Hindlimb muscle (tissue), 1 donor: ENCODE data around the gene AS3MT. TPM values are rescaled to one million over a fixed set of nuclear protein-coding genes. Genes with fewer than 3 reads are reported as not detected.
"Not testable (repeated sequence)": the region's sequence is repeated elsewhere in the genome, so short reads cannot be mapped to it uniquely, and the experiment has no call there.

Source experiments
- DNase-seq: peaks from one replicate; pipeline ENCODE4 v3.0.0-alpha.2; 2013
- polyA plus RNA-seq: library from polyadenylated mRNA; unstranded; fragments of 120-200 nt; gene quantifications from one replicate; pipeline ENCODE4 v1.2.1, GENCODE V29; 2013; ENCODE audit not compliant: insufficient read length

Gene AS3MT
- polyA plus RNA-seq, 1 donor = 7.3 TPM

DNA sequence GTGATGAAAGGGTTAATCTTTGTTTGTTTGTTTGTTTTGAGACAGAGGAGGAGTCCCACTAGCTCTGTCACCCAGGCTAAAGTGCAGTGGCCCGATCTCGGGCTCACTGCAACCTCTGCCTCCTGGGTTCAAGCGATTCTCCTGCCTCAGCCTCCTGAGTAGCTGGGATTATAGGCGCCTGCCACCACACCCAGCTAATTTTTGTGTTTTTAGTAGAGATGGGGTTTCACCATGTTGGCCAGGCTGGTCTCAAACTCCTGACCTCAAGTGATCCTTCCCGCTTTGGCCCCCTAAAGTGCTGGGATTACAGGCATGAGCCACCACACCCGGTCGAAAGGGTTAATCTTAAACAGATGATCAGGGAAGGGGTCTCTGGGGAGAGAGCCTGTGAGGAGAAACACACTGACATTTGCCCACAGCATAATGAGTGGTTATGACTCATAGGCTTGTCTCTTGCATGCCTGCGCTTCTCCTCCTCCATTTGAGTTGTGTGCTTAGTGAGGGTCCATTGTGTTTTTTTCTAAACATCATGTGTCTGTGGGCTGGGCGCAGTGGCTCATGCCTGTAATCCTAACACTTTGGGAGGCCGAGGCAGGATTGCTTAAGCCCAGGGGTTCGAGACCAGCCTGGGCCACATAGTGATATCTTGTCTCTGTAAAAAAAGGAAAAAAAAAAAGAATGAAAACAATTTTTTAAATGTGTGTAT lies 13.4 kb upstream of the AS3MT start:
- not testable (repeated sequence) for DNase-seq

DNA sequence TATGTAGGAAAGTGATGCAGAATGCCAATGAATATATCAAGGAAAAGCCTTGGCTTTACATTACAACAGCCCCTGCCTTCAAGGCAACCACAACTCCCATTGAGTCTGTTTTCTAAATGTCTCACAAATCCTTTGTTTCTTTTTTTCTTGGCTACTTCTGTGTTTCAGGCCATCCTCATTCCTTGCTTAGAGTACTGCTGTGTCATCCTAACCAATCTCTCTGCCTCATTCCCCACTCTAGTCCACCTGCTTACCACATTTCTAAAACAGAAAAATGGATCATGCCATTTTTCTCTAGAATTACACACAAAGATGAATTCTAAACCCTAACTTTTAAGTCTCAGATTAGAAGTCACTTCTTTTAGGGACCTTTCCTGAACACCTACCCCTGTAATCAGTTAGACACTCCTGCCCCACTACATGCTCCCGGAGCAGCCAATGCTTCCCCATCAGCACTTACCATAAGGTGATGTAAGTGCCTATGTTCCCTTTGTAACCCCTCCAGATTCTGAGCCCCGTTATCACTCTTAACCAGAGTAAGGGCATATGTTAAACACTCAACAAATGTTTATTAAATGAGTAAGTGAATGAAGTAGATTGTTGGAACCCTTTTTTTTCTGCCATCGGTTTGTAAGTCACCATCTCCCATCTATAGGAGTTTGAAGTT lies 12.4 kb upstream of the AS3MT start:
- DNase-seq = no peak

DNA sequence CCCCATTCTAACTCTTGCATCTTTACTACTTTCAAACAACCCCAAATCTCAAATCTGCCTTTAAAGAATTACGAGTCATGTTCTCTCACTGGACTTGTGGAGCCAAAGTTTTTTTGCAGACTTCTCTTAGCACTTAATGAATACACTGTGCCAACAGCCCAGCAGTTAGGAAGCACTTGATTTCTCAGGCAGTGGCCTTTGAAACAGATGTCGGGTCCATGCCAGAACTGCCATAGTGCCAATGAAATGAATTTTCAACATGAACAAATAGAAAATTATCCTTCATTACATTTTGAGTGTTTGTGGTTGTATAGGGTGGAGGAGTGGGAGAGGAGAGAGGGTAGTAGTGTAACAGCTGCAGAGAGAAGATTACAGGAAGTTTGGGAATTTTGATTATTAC lies 9.4 kb upstream of the AS3MT start:
- DNase-seq = no peak

DNA sequence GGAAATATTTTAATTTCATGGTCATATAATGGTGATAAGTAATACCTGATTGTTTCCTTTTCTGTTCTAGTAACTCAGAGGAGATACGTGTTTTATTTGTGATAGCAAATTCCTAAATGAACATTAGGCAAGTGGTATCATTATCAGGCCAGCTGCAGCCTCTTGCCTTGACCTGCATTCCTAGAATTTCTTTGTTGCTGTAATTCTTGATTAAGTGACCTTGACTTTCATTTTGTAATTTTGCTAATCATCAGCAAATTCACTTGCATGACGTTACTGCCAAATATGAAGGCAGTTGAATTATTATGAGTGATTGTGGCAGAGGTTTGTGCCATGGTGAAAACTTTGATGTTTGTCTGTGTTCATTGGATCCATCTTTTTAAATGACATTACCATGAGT lies 5.6 kb upstream of the AS3MT start:
- no peak for DNase-seq

DNA sequence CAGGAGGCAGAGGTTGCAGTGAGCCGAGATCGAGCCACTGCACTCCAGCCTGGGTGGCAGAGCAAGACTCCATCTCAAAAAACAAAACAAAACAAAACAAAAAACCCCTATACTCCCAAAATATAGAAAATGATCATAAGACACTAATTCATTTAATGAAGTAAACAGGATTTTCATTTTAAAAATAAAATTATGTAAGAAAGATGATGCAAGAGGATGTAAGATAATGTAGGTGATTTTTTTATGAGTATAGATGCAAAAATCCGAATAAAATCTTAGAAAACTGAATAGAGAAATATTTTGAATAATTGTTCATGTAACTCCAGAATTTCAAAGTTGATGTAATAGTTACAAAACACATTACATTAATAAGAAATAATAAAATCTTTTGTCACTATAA lies 3.6 kb upstream of the AS3MT start:
- DNase-seq = no peak

DNA sequence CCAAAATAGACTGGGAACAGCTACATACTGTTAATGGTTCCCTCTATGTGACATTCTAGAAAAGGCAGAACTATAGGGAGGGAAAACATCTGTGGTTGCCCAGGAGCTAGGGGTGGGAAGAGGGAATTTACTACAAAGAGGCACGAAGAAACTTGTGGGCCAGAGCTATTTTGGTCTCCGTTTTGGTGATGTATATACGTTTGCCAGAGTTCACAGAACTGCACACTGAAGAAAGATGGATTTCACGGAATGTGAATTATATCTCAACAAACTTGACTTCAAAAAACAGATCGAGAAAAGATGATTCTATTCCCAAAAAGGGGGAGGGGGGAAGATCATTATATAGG lies 386 bp upstream of the AS3MT start:
- DNase-seq = no peak

DNA sequence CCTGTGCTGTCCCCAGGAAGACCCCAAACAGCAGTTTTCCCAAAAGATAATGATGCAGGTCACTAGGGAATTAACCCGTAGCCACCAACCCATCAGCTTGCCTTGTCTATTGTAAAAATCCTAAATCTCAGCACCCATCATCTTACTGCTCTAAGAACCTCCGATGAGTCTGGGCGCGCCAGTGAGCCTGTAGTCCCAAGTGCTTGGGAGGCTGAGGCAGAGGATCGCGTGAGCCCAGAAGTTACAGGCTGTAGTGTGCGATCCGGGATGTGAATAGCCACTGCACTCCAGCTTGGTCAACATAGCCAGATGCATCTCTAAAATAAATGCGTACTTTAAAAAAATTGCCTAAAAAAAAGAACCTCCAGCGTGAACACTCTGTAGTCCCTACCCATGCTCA lies 951 bp downstream of the AS3MT start:
- DNase-seq = no peak

DNA sequence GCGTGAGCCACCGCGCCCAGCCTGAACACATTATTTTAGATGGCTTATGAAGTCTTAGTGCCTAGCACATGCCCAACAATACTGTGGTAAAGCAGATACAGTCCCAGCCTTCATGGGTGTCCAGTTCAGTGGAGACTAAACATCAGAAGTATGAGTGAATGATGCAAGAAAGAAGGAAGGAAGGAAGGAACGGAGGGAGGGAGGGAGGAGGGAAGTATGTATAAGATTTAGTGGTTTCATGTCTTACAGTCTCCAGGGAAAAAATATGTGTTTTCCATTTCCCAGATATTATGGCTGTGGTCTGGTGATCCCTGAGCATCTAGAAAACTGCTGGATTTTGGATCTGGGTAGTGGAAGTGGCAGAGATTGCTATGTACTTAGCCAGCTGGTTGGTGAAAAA lies 2.9 kb downstream of the AS3MT start:
- no peak for DNase-seq

DNA sequence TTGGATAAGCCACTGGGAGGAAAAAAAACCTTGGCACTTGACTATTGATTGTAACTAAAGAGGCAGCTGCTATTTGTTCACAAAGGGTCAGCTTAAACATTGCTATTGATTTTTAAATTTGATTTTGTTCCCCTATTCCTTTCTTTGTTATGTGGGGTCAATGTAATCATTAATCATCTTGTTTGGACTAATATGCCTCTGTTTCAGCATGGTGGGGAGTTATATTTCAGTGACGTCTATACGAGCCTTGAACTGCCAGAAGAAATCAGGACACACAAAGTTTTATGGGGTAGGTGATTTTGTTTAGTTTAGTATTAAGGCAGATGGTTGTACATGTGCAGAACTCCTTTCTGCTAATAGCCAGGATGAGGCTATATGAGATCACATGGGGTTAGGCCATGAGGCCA lies 7.5 kb downstream of the AS3MT start:
- no peak for DNase-seq

DNA sequence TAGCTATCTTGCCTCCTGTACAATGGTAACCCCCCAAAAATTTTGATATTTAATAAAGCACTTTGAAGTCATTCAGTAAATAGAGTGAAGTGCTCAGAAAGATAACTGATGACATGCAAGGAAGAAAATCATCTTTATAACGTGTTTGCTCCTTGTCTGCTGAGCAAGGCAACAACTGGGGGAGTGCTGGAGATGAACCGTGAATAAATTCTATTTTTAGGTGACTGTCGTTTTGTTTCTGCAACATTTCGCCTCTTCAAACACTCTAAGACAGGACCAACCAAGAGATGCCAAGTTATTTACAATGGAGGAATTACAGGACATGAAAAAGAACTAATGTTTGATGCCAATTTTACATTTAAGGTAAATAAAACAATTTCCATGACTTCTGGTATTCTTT lies 9.4 kb downstream of the AS3MT start:
- DNase-seq = no peak

DNA sequence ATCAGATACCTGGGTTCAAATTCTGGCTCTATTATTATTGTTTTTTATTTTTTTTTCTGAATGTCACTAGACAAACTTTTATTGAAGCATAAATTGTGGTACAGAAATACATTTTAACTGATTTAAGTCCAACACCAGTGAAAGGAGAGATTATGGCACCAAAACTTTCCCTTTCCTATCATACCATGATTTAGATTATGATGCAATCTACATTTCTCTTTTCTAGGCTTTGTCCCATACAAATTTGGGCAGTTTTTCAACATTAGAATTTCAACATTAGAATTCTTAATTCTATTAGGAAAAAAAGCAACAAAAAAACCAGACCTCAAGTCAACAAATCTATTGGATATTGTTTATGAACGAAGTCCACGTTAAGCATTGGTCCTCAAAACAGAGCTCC lies 11.0 kb downstream of the AS3MT start:
- no peak for DNase-seq

DNA sequence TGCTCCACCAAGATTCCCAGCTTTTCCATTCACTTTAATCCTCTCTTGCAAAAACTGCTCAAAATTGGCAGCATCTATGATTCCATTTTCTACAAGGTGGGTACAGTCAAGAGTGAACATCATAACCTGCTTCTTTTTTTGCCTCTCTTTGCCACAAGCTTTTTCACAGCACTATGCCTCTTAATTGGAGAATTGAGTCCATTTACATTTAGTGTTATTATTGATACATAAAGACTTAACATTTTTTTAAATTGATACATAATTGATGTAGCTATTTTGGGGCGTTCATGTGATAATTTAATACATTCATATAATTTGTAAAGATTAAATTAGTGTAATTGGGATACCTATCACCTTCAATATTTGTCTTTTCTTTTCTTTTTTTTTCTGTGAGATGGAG lies 18.8 kb downstream of the AS3MT start:
- DNase-seq = no peak

DNA sequence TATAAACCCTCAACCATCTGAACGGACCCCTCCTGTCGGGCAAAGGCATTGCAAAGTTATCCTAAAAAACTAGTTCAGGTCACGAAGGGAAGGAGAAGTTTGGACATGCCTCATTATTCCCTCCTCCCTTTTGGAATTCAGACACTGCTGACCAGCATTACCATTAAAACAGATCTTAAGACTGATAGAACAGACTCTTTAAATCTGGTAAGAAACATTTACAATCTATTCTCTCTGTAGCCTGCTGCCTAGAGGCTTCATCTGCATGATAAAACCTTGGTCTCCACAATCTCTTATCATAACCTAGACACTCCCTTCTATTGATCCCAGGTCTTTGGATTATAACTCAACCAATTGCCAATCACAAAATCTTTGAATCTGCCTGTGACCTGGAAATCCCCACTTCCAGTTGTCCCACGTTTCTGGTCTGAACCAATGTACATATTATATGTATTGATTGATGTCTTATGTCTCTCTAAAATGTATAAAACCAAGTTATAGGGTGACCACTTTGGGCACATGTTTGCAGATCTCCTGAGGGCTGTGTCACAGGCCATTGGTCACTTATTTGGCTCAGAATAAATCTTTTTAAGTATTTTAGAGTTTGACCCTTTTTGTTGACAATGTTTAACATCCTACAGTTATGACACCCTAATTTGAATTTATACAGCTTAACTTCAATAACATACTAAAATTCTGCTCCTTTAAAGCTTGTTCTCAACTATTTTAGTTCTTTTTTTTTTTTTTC lies 25.4 kb downstream of the AS3MT start:
- no peak for DNase-seq

DNA sequence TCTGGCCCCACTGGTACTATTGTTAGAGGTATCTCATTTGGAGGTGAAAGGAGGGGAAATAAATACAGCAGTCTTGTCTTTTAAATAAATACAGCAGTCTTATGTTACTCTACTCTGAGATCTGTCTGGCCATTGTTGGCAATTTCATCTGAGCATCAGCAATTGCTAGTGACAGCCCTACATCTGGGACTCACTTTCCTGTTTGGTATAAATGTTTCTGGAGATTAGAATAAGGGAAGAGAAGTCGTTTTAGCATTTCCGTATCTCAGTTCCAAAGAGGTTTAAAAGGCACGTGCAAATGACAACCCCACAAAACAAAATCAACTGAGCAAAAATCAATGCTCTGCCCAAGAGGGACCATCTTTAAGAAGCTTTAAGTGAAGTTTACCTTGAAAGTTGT lies 30.7 kb downstream of the AS3MT start:
- no peak for DNase-seq

DNA sequence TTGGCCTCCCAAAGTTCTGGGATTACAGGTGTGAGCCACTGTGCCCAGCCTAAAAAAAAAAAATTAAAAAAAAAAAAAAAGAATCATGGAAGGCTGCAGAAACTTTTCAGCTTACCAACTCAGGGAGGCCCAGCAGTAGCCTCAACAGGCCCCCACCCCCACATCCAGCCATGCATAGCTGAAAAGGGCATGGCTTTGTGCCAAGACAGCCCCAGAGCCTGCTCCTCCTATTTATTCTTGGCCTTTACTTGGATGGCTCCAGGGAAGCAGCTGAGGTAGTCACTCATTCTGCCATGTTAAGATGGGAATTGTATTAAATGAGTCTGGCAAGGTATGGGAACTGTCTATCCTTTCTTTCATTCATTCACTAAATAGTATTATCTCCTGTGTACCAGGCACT lies 35.1 kb downstream of the AS3MT start:
- DNase-seq = no peak

DNA sequence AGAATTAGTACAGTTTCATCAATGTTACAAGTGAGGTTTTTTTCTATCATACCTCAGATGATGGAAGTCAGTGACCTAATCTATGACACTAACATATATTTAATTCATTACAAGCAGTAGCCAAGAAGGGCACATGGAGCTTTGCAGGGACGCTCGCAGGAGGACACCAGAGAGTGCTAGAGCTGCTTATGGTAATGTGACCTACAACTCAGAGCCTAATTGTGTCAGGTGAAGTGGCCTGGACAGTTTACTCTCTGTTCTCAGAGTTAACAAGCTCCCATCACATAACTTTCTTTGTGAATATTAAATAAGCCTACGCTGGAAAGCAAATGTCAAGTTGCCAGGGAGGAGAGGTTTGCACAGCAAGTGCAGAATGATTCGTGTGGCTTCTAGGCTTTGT lies 37.2 kb downstream of the AS3MT start:
- DNase-seq = no peak

DNA sequence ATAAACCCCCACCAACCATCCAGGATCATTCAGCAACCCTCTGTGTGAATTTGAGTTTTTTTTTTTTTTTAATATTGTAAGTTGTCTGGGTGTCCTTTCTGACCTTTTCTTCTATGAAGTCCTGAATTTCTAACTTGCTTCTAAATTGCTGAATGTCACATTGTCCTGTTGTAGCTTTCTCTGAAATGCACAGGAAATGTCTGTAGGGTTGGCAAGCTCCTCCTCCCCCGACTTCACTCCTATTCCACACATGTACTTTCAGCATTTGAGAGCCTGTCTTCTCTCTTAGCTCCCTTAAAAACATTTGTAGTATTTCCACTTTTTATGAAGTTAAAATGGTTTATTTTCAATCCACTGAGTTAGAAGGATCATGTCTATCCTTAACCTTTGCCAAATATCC lies 45.5 kb downstream of the AS3MT start:
- no peak for DNase-seq

DNA sequence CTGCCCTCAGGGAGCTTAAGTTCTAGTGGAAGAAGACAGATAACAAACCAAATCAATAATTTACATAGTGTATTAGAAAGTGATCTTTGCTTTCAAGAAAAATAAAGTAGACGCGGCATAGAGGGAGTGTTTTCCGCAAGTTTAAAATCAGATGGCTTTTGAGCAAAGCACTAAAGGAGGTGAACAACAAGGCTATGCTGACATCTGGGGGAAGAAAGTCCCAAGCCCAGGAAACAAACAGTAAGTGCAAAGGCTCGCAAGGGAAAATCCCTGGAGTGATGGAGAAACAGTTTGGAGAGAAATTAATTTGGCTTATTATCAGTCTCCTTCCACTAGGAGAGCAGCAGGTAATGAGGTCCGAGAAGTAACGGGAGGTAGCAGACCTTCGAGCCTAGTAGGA lies 46.9 kb downstream of the AS3MT start:
- DNase-seq = no peak

DNA sequence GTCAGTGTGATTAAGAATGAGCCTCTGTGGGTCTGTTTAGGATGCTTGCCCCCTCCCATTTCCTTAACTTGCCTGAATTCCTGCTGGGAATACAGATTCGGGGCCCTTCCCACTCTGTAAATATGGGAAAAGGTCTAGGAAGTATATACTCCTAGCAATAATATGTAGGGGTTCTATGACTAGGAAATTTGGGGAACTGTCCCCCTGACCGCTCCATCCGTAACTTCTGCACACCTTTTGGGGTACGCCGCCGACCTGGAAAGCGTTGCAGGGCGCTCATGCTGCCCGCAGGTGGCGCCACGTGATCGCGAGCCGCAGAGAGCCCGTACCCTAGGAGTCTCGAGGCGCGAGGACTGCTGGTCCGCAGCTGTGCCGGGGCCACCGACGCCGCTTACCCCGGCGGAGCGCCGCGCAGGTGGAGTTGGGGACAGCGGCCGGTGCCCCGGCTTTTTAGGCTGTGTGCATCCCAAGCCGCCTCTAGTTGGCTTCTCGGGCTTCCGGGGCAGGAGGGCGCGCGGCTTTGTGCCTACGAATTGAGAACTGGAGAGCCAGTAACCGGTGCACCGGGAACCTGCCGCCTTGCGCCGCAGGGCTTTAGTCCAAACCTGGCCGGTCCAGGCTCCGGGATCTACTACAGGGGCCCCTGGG lies 48.2 kb downstream of the AS3MT start:
- DNase-seq = peak; percentile 79

DNA sequence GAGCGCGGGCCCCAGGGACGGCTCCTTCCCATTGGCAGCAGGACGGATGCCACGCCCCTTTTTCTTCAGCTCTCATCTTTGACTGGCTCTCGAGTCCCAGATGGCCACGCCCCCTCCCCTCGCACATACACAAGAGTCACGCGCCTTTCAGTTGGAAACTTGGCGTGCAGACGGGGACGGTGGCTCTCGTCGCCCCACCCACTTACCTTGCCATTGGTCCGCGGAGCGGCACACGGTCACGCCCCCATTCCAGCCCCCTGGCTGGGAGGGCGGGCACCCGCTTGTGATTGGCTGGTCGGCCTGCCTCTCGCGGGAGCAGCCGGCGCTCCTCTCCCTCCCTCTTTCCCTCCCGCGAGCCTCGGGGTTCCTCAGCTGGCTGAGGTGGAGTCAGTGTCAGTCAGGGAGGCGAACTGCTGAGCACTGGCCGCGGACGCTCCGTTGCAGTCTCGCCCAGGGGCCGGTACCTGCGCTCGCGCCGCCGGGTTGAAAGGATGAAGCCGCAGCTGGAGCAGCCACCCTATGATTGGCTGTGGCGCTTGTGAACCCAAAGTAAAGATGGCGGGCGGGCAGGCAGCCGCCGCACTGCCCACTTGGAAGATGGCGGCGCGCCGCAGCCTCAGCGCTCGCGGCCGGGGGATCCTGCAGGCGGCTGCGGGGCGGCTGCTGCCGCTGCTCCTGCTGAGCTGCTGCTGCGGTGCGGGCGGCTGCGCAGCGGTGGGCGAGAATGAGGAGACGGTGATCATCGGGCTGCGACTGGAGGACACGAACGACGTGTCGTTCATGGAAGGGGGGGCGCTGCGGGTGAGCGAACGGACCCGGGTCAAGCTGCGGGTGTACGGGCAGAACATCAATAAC lies 48.9 kb downstream of the AS3MT start, which contains the start of gene CNNM2:
TSS of gene CNNM2 (plus strand) at position 333 of the 855 bp plus-strand sequence. CDS start at position 520, 187 bp downstream.
- DNase-seq = peak; percentile 100

DNA sequence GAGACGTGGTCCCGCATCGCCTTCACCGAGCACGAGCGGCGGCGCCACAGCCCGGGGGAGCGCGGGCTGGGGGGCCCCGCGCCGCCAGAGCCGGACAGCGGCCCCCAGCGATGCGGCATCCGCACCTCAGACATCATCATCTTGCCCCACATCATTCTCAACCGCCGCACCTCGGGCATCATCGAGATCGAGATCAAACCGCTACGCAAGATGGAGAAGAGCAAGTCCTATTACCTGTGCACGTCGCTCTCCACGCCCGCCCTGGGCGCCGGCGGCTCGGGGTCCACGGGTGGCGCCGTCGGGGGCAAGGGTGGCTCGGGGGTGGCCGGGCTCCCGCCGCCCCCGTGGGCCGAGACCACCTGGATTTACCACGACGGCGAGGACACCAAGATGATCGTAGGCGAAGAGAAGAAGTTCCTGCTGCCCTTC lies 49.6 kb downstream of the AS3MT start:
- no peak for DNase-seq

DNA sequence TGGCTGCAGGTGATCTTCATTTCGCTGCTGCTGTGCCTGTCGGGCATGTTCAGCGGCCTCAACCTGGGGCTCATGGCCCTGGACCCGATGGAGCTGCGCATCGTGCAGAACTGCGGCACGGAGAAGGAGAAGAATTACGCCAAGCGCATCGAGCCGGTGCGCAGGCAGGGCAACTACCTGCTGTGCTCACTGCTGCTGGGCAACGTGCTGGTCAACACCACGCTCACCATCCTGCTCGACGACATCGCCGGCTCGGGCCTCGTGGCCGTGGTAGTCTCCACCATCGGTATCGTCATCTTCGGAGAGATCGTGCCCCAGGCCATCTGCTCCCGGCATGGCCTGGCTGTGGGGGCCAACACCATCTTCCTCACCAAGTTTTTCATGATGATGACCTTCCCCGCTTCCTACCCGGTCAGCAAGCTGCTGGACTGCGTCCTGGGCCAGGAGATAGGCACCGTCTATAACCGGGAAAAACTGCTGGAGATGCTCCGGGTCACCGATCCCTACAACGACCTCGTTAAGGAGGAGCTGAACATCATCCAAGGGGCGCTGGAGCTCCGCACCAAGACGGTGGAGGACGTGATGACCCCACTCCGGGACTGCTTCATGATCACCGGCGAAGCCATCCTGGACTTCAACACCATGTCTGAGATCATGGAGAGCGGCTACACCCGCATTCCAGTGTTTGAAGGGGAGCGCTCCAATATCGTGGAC lies 50.1 kb downstream of the AS3MT start:
- no peak for DNase-seq
